Neuron (in vitro differentiated cells): ENCODE results near the gene CES3.

ENCODE experiments used
- H2AFZ ChIP-seq: one replicate; pipeline ENCODE4 v1.6.1; 2013; ENCODE audit warnings: low read depth, mild to moderate bottlenecking, inconsistent platforms, low read length, moderate library complexity
- H3K27me3 ChIP-seq: one replicate; pipeline ENCODE4 v1.6.1; 2013; ENCODE audit warnings: low read length; ENCODE audit not compliant: insufficient read depth
- H3K36me3 ChIP-seq: one replicate; pipeline ENCODE4 v1.6.1; 2013; ENCODE audit warnings: low read length; ENCODE audit not compliant: insufficient read depth
- H3K4me1 ChIP-seq: one replicate; pipeline ENCODE4 v1.6.1; 2013; ENCODE audit warnings: low read length; ENCODE audit not compliant: insufficient read depth
- H3K4me3 ChIP-seq: 2 replicates; pipeline ENCODE4 v1.5.1; 2013; ENCODE audit warnings: mild to moderate bottlenecking, low read length, moderate library complexity
- H3K9me3 ChIP-seq: one replicate; pipeline ENCODE4 v1.6.1; 2013; ENCODE audit warnings: low read length

Gene CES3

GRCh38 chr16:66921729-66922450 is 39.2 kb upstream of the CES3 start:
- Histone ChIP-seq H3K4me1 (peaks cover 28% of the 10 kb centered on the region), H3K9me3 (no peaks in the 10 kb centered on the region), H3K4me3 (no peak overlapping the region), H3K27me3 (peaks cover 32% of the 10 kb centered on the region), H2AFZ (no peak overlapping the region), H3K36me3 (no peaks in the 10 kb centered on the region)

GRCh38 chr16:66923247-66923731 is 37.8 kb upstream of the CES3 start:
- peaks cover 42% of the 10 kb centered on the region for H3K4me1 ChIP-seq
- H2AFZ ChIP-seq: no peak overlapping the region
- no peaks in the 10 kb centered on the region for H3K9me3 ChIP-seq
- no peaks in the 10 kb centered on the region for H3K36me3 ChIP-seq
- peaks cover 32% of the 10 kb centered on the region for H3K27me3 ChIP-seq
- H3K4me3 ChIP-seq: no peak overlapping the region

DNA sequence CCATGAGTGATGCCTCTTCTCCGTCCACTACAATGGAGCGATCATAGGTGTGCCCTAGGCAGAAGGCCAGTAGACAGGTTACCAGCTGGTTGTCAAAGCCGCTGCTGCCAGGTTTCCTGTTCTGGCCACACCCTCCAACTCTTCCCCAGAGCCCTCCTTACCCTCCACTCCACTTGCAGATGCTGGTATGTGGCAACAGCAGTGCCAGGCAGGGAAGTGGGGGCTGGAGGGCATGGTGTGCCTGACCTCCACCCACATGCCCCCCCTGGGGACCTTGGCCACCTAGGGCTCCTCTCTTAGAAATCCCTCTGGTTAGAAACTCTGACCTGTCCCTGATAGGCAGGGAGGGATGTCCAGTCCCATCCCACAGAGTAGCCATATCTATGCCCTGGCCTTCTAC is 37.2 kb upstream of the CES3 start:
- Histone ChIP-seq H3K4me1 (peaks cover 44% of the 10 kb centered on the region), H3K9me3 (no peaks in the 10 kb centered on the region), H3K36me3 (no peaks in the 10 kb centered on the region), H3K27me3 (peaks cover 32% of the 10 kb centered on the region), H2AFZ (no peak overlapping the region), H3K4me3 (no peak overlapping the region)

GRCh38 chr16:66924527-66925321 is 36.3 kb upstream of the CES3 start:
- Histone ChIP-seq H3K36me3 (no peaks in the 10 kb centered on the region), H3K4me1 (peaks cover 37% of the 10 kb centered on the region), H3K27me3 (peaks cover 32% of the 10 kb centered on the region), H3K9me3 (no peaks in the 10 kb centered on the region), H3K4me3 (no peak overlapping the region), H2AFZ (no peak overlapping the region)

DNA sequence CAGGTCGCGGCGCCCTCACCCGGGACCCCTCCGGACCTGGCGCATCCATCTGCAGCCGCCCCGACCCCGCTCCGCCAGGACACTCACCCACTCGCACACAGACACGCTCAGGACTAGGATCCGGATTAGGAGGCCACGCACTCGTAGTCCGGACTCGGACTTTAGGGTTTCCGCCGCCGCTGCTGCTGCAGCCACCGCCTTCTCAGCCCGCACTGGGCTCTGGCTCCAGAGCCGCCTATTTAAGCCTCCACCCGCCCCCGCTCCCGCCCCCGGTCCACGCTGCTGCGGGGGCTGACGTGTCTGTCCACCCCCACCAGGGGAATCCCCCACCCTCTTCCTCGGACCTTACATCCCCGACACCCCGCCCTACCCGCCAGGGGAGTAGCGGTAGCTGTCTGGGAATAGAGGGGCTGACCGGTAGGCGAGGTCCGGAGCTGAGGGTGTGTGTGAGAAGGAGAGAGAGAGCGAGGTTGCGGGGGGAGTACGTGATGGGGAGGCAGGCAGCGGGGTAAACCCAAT is 35.7 kb upstream of the CES3 start, which contains the start of gene RRAD:
RRAD (minus strand) TSS at position 214 of the 519 bp plus-strand sequence. CDS start 356 bp downstream, outside the sequence.
- H3K36me3 ChIP-seq: no peaks in the 10 kb centered on the region
- no peak within 1 kb of the TSS for H2AFZ ChIP-seq
- H3K27me3 ChIP-seq: peaks cover 32% of the 10 kb centered on the region
- no peaks in the 10 kb centered on the region for H3K9me3 ChIP-seq
- peaks cover 31% of the 10 kb centered on the region for H3K4me1 ChIP-seq
- no peak within 1 kb of the TSS for H3K4me3 ChIP-seq

- Histone ChIP-seq H2AFZ (no peak overlapping the region), H3K36me3 (no peaks in the 10 kb centered on the region), H3K27me3 (peaks cover 32% of the 10 kb centered on the region), H3K4me1 (peaks cover 31% of the 10 kb centered on the region), H3K9me3 (no peaks in the 10 kb centered on the region), H3K4me3 (no peak overlapping the region)
Observed at GRCh38 chr16:66926171-66926947, 34.7 kb upstream of the CES3 start.

DNA sequence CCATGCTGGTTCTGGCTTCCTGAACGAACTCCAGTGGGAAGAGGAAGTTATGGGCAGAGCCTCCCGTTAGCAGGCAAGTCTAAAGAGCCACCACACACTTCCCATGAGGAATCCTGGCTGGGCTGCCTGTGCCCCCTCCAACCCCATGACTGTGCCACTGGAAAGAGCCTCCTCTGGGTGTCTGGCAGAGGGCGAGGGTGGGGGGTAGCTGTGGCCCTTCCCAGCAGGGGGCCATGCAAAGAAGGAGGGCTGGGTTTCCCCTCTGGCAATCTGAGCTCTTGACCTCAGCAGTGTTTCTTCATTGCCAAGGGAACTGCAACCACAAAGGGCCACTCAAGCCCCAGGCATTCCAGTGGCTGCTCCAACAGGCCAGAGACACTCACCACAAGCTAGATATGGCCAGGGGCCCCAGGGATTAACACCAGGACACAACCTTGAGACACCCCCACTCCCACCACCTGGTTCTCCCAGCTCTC is 34.1 kb upstream of the CES3 start:
- no peaks in the 10 kb centered on the region for H3K36me3 ChIP-seq
- peaks cover 31% of the 10 kb centered on the region for H3K4me1 ChIP-seq
- no peaks in the 10 kb centered on the region for H3K9me3 ChIP-seq
- no peak overlapping the region for H3K4me3 ChIP-seq
- peaks cover 30% of the 10 kb centered on the region for H3K27me3 ChIP-seq
- H2AFZ ChIP-seq: no peak overlapping the region

DNA sequence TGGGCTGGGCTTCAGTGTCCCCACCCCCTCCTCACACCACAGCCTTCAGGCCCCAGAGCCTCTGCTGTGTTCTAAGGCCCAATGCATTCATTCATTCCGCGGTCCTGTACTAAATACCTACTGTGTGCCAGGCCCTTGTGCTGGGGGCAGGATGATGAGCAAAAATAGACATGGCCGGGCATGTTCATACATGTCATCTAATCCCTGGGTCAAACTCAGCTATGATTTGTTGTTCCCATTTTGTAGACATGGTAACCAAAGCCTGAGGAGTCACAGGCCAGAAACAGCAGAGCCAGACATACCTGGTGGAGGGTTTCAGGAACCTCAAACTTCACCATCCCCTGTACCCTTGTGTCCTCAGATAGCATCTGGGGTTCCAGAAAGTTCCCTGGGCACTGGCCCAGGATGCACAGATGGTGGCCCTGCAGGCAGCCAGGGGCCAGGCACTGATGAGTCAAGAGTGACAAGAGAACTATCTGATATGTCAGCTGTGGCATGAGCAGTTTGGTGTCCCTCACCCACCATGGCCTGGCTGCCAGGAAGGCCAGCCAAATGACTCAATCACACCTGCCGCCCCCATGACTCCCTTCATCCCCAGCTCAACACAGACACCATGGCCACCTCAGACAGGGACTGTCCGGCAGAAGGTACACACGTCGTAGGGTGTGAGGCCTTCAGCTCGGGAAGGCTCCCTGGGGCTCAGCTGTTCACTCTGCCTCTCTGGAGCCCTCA is 33.0 kb upstream of the CES3 start:
- Histone ChIP-seq H2AFZ (no peak overlapping the region), H3K4me3 (no peak overlapping the region), H3K9me3 (no peaks in the 10 kb centered on the region), H3K4me1 (peaks cover 34% of the 10 kb centered on the region), H3K36me3 (no peaks in the 10 kb centered on the region), H3K27me3 (peaks cover 27% of the 10 kb centered on the region)

- Histone ChIP-seq H3K9me3 (no peaks in the 10 kb centered on the region), H3K4me3 (no peak overlapping the region), H3K36me3 (no peaks in the 10 kb centered on the region), H3K27me3 (peaks cover 20% of the 10 kb centered on the region), H2AFZ (no peak overlapping the region), H3K4me1 (peaks cover 42% of the 10 kb centered on the region)
Observed at GRCh38 chr16:66928702-66929388, 32.2 kb upstream of the CES3 start.

- peaks cover 43% of the 10 kb centered on the region for H3K4me1 ChIP-seq
- no peak overlapping the region for H3K4me3 ChIP-seq
- H2AFZ ChIP-seq: no peak overlapping the region
- peaks cover 8% of the 10 kb centered on the region for H3K27me3 ChIP-seq
- no peaks in the 10 kb centered on the region for H3K36me3 ChIP-seq
- no peaks in the 10 kb centered on the region for H3K9me3 ChIP-seq
Observed at GRCh38 chr16:66930189-66930588, 30.9 kb upstream of the CES3 start.

- H3K9me3 ChIP-seq: no peaks in the 10 kb centered on the region
Observed at GRCh38 chr16:66931665-66932064, 29.4 kb upstream of the CES3 start.

DNA sequence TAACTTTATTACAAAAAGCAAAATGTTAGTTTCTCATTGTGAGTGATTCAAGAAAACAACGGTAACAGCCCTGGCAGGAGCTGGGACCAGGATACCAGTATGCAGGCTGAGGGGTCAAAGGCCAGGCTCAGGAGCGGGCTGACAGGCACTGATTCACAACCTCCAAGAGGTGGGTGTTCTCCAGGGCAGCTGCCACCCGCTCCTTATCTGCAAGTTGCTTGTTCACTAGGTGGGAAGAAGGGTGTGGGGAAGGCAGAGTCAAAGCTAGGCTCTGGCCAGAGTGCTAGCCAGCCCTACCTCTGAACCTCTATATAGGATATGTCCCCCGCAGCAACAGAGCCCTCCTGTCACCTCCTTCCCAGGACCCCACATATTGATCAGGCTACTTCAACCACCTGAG is 29.0 kb upstream of the CES3 start:
- H3K9me3 ChIP-seq: no peaks in the 10 kb centered on the region
- H3K27me3 ChIP-seq: no peaks in the 10 kb centered on the region
- H2AFZ ChIP-seq: no peak overlapping the region
- peaks cover 36% of the 10 kb centered on the region for H3K4me1 ChIP-seq
- H3K4me3 ChIP-seq: no peak overlapping the region
- peaks cover 4% of the 10 kb centered on the region for H3K36me3 ChIP-seq

More at GRCh38 chr16:66931665-66932064, 29.4 kb upstream of the CES3 start:
- H3K36me3 ChIP-seq: peaks cover 4% of the 10 kb centered on the region
- H3K4me3 ChIP-seq: no peak overlapping the region
- peaks cover 40% of the 10 kb centered on the region for H3K4me1 ChIP-seq
- H3K27me3 ChIP-seq: no peaks in the 10 kb centered on the region
- no peak overlapping the region for H2AFZ ChIP-seq
